Endothelial cell (in vitro differentiated cells): ENCODE results near the gene PSMA6. TPM values are rescaled to one million over a fixed set of nuclear protein-coding genes. Genes with fewer than 3 reads are reported as not detected.

ENCODE experiments used
- DNase-seq: peaks from one replicate; pipeline ENCODE4 v3.0.0; 2021; ENCODE audit warnings: low spot score
- H3K27ac Mint-ChIP-seq: one replicate; pipeline ENCODE4 v1.8.0; 2021; ENCODE audit warnings: mixed read lengths, inconsistent platforms; ENCODE audit not compliant: unreplicated experiment
- H3K27me3 Mint-ChIP-seq: one replicate; pipeline ENCODE4 v1.8.0; 2021; ENCODE audit warnings: mild to moderate bottlenecking, moderate library complexity, mixed read lengths, inconsistent platforms; ENCODE audit not compliant: unreplicated experiment
- H3K36me3 Mint-ChIP-seq: one replicate; pipeline ENCODE4 v1.8.0; 2021; ENCODE audit warnings: mild to moderate bottlenecking, low read depth, mixed read lengths, inconsistent platforms; ENCODE audit not compliant: unreplicated experiment
- H3K4me1 Mint-ChIP-seq: one replicate; pipeline ENCODE4 v1.8.0; 2021; ENCODE audit warnings: mild to moderate bottlenecking, mixed read lengths, inconsistent platforms; ENCODE audit not compliant: unreplicated experiment
- H3K4me3 Mint-ChIP-seq: one replicate; pipeline ENCODE4 v1.8.0; 2021; ENCODE audit warnings: mild to moderate bottlenecking, mixed read lengths, inconsistent platforms; ENCODE audit not compliant: unreplicated experiment
- H3K9me3 Mint-ChIP-seq: one replicate; pipeline ENCODE4 v1.8.0; 2021; ENCODE audit warnings: mixed read lengths, inconsistent platforms; ENCODE audit not compliant: unreplicated experiment
- total RNA-seq: library from RNA; stranded (reverse); fragmentation: NEBNext Ultra II Directional; extraction: Animal tissue kit (Norgen Biotek cat#: 25700); gene quantifications from one replicate; pipeline ENCODE4 v1.2.1, GENCODE V29; 2021; ENCODE audit not compliant: unreplicated experiment
- TF ChIP-seq, protein P1 (sequence below): fragments of 200-600 bp; sonication (generic); IDR thresholded peaks from one replicate; pipeline ENCODE4 v1.5.0; 2021; ENCODE audit warnings: antibody characterized with exemption; ENCODE audit not compliant: unreplicated experiment

The PSMA6 gene
- total RNA-seq, 1 donor from 2014 or later, result 160 TPM

DNA sequence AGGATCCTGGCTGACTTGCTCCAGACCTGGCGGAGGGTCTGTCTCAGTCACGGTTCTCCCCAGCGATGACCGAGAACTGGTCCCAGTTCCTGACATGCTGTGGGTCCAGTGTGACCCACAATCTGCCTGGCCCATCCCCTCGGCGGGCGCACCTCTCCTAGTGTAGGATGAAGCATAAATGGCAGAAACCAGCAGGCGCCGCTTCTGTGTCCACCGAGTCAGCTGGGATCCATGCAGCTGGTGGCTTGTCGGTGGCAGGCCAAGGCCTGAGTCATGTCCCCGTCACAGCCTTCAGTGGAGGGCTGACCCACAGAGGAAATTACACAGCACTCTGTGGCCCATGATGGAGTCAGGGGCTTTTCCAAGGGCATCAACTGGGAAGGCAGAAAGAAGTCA, 73.9 kb downstream of the PSMA6 start:
- DNase-seq, result no peak
- peaks cover 6% of the 10 kb centered on the region for H3K27me3 Mint-ChIP-seq
- H3K4me1 Mint-ChIP-seq, result peaks cover 24% of the 10 kb centered on the region
- H3K4me3 Mint-ChIP-seq, result no peak overlapping the region
- H3K36me3 Mint-ChIP-seq, result no peaks in the 10 kb centered on the region
- TF ChIP-seq, protein P1, sequence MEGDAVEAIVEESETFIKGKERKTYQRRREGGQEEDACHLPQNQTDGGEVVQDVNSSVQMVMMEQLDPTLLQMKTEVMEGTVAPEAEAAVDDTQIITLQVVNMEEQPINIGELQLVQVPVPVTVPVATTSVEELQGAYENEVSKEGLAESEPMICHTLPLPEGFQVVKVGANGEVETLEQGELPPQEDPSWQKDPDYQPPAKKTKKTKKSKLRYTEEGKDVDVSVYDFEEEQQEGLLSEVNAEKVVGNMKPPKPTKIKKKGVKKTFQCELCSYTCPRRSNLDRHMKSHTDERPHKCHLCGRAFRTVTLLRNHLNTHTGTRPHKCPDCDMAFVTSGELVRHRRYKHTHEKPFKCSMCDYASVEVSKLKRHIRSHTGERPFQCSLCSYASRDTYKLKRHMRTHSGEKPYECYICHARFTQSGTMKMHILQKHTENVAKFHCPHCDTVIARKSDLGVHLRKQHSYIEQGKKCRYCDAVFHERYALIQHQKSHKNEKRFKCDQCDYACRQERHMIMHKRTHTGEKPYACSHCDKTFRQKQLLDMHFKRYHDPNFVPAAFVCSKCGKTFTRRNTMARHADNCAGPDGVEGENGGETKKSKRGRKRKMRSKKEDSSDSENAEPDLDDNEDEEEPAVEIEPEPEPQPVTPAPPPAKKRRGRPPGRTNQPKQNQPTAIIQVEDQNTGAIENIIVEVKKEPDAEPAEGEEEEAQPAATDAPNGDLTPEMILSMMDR, result no peak
- no peaks in the 10 kb centered on the region for H3K9me3 Mint-ChIP-seq
- no peak overlapping the region for H3K27ac Mint-ChIP-seq

DNA sequence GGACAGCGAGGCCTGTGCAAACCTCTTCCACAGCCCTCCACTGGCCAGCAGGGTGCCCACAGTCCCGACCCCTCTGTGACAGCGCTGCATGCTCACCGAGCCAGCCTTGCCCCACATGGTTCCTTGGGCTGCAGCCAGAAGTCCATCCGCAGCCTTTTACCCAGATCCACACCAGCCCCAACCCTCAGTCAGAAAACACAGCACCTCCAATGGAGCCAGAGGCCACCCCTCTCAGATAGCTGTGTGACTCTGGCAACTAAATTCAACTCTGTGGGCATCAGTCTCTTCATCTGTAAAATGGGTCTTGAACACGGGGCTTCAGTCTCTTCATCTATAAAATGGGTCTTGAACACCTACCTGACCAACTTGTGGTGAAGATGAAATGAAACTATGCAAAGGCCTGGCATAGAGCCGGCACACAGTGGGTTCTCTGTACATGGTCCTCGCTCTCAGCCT, 74.4 kb downstream of the PSMA6 start:
- Mint-ChIP-seq H3K27ac (no peak overlapping the region), H3K36me3 (no peaks in the 10 kb centered on the region)

DNA sequence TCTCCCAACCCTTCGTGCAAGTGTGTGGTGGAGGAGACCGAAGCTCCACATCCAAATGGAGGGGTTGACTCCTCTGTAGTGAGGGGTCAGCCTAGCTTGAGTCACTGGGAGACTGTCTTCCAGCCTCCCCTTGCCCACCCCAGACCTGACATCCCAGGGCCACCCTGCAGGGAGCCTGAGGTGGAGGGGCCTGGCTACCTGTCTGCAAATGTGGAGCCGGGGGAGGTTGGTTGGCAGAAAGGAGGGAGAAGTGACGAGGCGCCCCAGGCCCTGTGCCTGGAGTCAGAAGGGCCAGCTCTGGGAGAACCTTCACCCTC, 74.8 kb downstream of the PSMA6 start:
- Mint-ChIP-seq H3K9me3 (no peaks in the 10 kb centered on the region), H3K4me3 (no peak overlapping the region), H3K27me3 (peaks cover 6% of the 10 kb centered on the region), H3K36me3 (no peaks in the 10 kb centered on the region), H3K4me1 (peaks cover 23% of the 10 kb centered on the region), H3K27ac (no peak overlapping the region)
- no peak for DNase-seq
- TF ChIP-seq, protein P1, result no peak

More for the DNA sequence above, 74.4 kb downstream of the PSMA6 start:
- Mint-ChIP-seq H3K4me3 (no peak overlapping the region), H3K27me3 (peaks cover 6% of the 10 kb centered on the region), H3K4me1 (peaks cover 24% of the 10 kb centered on the region), H3K9me3 (no peaks in the 10 kb centered on the region)
- TF ChIP-seq, protein P1, result no peak
- no peak for DNase-seq

Other genes with a start within 250 kb of the PSMA6 start
- 25.6 TPM for gene FAM177A1, start 246.1 kb upstream of the PSMA6 start, total RNA-seq
- 29.1 TPM for gene PPP2R3C, start 170.4 kb upstream of the PSMA6 start, total RNA-seq
- 56.6 TPM for gene PRORP, start 169.8 kb upstream of the PSMA6 start, total RNA-seq
- gene NFKBIA, start 112.4 kb downstream of the PSMA6 start, total RNA-seq, result 41.9 TPM
- not detected for gene INSM2, start 241.8 kb downstream of the PSMA6 start, total RNA-seq